CD14-positive monocyte (primary cell): ENCODE data around the gene FCHO1. TPM values are rescaled to one million over a fixed set of nuclear protein-coding genes. Genes with fewer than 3 reads are reported as not detected.
A peak's percentile ranks its signal among the peaks of the same experiment; 100 is the strongest.

ENCODE experiments used
- DNase-seq, 3 donors: peaks; one replicate each; pipeline ENCODE4 v3.0.0-alpha.2; 2011 to 2022
- H2AFZ ChIP-seq: 2 replicates; pipeline ENCODE4 v1.6.0; 2012; ENCODE audit warnings: mild to moderate bottlenecking, low read depth, low read length, inconsistent platforms; ENCODE audit not compliant: insufficient read depth, poor library complexity, severe bottlenecking
- H3K27ac ChIP-seq, 2 donors: 1 replicate in 1 of 2; 2 replicates in 1 of 2; pipeline ENCODE4 v1.5.1; 2012 to 2013; ENCODE audit warnings: low read length in 2 of 2, control low read depth in 1 of 2, inconsistent platforms in 1 of 2, low read depth in 1 of 2, mild to moderate bottlenecking in 1 of 2
- H3K27me3 ChIP-seq, 2 donors: one replicate each; pipeline versions ENCODE4 v1.6.0 to v1.6.1; 2011 to 2013; ENCODE audit warnings: low read length in 2 of 2; ENCODE audit not compliant: control insufficient read depth in 2 of 2, insufficient read depth in 2 of 2
- H3K36me3 ChIP-seq, 2 donors: replicated peaks in 1 of 2; 1 replicate in 1 of 2; 2 replicates in 1 of 2; pipeline versions ENCODE4 v1.5.1 to v1.6.1; 2012 to 2013; ENCODE audit warnings: low read length in 2 of 2, control low read depth in 1 of 2, inconsistent platforms in 1 of 2, mild to moderate bottlenecking in 1 of 2; ENCODE audit not compliant: insufficient read depth in 2 of 2, control insufficient read depth in 1 of 2
- H3K4me1 ChIP-seq, 2 donors: 1 replicate in 1 of 2; 2 replicates in 1 of 2; pipeline versions ENCODE4 v1.5.1 to v1.6.1; 2012 to 2013; ENCODE audit warnings: low read length in 2 of 2, control low read depth in 1 of 2, inconsistent platforms in 1 of 2, mild to moderate bottlenecking in 1 of 2, moderate library complexity in 1 of 2; ENCODE audit not compliant: insufficient read depth in 2 of 2, control insufficient read depth in 1 of 2
- H3K4me2 ChIP-seq: replicated peaks from 2 replicates; pipeline ENCODE3; 2012; ENCODE audit warnings: low read length, moderate library complexity, mild to moderate bottlenecking; ENCODE audit not compliant: poor library complexity, severe bottlenecking; ENCODE audit errors: extremely low read depth
- H3K4me3 ChIP-seq, 3 experiments: fragments of 200-600 bp in 1 of 3; sonication (generic) in 1 of 3; replicated peaks in 1 of 3; 1 replicate in 2 of 3; 2 replicates in 1 of 3; pipeline ENCODE4 v1.5.1; 2011 to 2013; ENCODE audit warnings: low read length in 3 of 3, mild to moderate bottlenecking in 3 of 3, control low read depth in 2 of 3, low read depth in 2 of 3, inconsistent platforms in 1 of 3, moderate library complexity in 1 of 3
- H3K79me2 ChIP-seq: 2 replicates; pipeline ENCODE4 v1.6.0; 2012; ENCODE audit warnings: mild to moderate bottlenecking, control low read depth, inconsistent platforms, low read length, moderate library complexity; ENCODE audit not compliant: insufficient read depth
- H3K9ac ChIP-seq: 2 replicates; pipeline ENCODE4 v1.6.0; 2017; ENCODE audit warnings: low read length, mild to moderate bottlenecking; ENCODE audit not compliant: insufficient read depth, poor library complexity, severe bottlenecking
- H3K9me3 ChIP-seq, 2 donors: replicated peaks in 1 of 2; 1 replicate in 1 of 2; 2 replicates in 1 of 2; pipeline versions ENCODE4 v1.5.1 to v1.6.1; 2012 to 2013; ENCODE audit warnings: low read length in 2 of 2, control low read depth in 1 of 2; ENCODE audit not compliant: control insufficient read depth in 1 of 2, insufficient read depth in 1 of 2
- H4K20me1 ChIP-seq: 2 replicates; pipeline ENCODE4 v1.6.0; 2012; ENCODE audit warnings: mild to moderate bottlenecking, low read length, control low read depth, moderate library complexity; ENCODE audit not compliant: insufficient read depth
- H3K27ac Mint-ChIP-seq, 7 donors: one replicate each; pipeline ENCODE4 v1.8.0; 2020; ENCODE audit warnings: mild to moderate bottlenecking in 7 of 7, mixed read lengths in 7 of 7, moderate library complexity in 6 of 7, inconsistent platforms in 2 of 7
- H3K27me3 Mint-ChIP-seq, 3 donors: one replicate each; pipeline ENCODE4 v1.8.0; 2021 to 2022; ENCODE audit warnings: low read depth in 3 of 3, mild to moderate bottlenecking in 3 of 3, mixed read lengths in 3 of 3, moderate library complexity in 3 of 3, inconsistent platforms in 1 of 3
- H3K36me3 Mint-ChIP-seq, 2 donors: one replicate each; pipeline ENCODE4 v1.8.0; 2020; ENCODE audit warnings: mixed read lengths in 2 of 2, inconsistent platforms in 1 of 2, mild to moderate bottlenecking in 1 of 2
- H3K4me1 Mint-ChIP-seq: one replicate; pipeline ENCODE4 v1.8.0; 2020; ENCODE audit warnings: mild to moderate bottlenecking, mixed read lengths
- H3K4me3 Mint-ChIP-seq, 2 donors: one replicate each; pipeline ENCODE4 v1.8.0; 2020; ENCODE audit warnings: mild to moderate bottlenecking in 2 of 2, mixed read lengths in 2 of 2, moderate library complexity in 1 of 2
- H3K9me3 Mint-ChIP-seq, 7 donors: one replicate each; pipeline ENCODE4 v1.8.0; 2020 to 2022; ENCODE audit warnings: mixed read lengths in 7 of 7, mild to moderate bottlenecking in 6 of 7, moderate library complexity in 6 of 7, inconsistent platforms in 2 of 7
- WGBS: methylation state at CpG from one replicate; pipeline ENCODE4 v1.1.5; 2013; ENCODE audit warnings: missing lambda C conversion rate; ENCODE audit not compliant: insufficient coverage; 5-methylcytosine and 5-hydroxymethylcytosine counted together
- intact Hi-C, 2 donors: fragments of 100-400 bp; cut with micrococcal nuclease; formaldehyde crosslinking; loops; one replicate each; pipeline versions ENCODE4 v1.15.0 to v1.15.1; 2023
- polyA plus RNA-seq, 3 donors: library from polyadenylated mRNA; depleted of rRNA in 1 of 3; unstranded in 2 of 3; stranded (reverse) in 1 of 3; fragments of 300-500 nt in 2 of 3; fragments of >200 nt in 1 of 3; fragmentation: Illumina TruSeq in 2 of 3; gene quantifications; 1 replicate in 2 of 3; 2 replicates in 1 of 3; pipeline ENCODE4 v1.2.3, GENCODE V29; 2012 to 2021
- TF ChIP-seq, protein P1 (sequence below): fragments of 200-600 bp; IDR thresholded peaks from one replicate; pipeline ENCODE4 v1.8.0; 2022; ENCODE audit warnings: antibody characterized with exemption, mild to moderate bottlenecking

Gene FCHO1
- polyA plus RNA-seq, 3 donors = 11.4 to 32.0 (median 13.4) TPM

DNA sequence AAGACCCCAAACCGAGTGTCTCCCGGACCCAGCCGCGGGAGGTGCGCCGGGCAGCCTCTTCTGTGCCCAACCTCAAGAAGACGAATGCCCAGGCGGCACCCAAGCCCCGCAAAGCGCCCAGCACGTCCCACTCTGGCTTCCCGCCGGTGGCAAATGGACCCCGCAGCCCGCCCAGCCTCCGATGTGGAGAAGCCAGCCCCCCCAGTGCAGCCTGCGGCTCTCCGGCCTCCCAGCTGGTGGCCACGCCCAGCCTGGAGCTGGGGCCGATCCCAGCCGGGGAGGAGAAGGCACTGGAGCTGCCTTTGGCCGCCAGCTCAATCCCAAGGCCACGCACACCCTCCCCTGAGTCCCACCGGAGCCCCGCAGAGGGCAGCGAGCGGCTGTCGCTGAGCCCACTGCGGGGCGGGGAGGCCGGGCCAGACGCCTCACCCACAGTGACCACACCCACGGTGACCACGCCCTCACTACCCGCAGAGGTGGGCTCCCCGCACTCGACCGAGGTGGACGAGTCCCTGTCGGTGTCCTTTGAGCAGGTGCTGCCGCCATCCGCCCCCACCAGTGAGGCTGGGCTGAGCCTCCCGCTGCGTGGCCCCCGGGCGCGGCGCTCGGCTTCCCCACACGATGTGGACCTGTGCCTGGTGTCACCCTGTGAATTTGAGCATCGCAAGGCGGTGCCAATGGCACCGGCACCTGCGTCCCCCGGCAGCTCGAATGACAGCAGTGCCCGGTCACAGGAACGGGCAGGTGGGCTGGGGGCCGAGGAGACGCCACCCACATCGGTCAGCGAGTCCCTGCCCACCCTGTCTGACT, 24.1 kb upstream of the FCHO1 start:
- Mint-ChIP-seq H3K9me3 (peaks cover 0 to 5% (median 0%) of the 10 kb centered on the region in 7 donors), H3K27me3 (no peaks in the 10 kb centered on the region), H3K4me1 (peaks cover 24% of the 10 kb centered on the region), H3K36me3 (peaks cover 58 to 89% of the 10 kb centered on the region in 2 donors), H3K4me3 (no peak overlapping the region), H3K27ac (no peak overlapping the region)
- no peak overlapping the region for H3K27ac ChIP-seq
- H4K20me1 ChIP-seq = peaks cover 99% of the 10 kb centered on the region
- H3K4me2 ChIP-seq = no peak overlapping the region
- no peak overlapping the region for H2AFZ ChIP-seq
- H3K9ac ChIP-seq = no peak overlapping the region
- TF ChIP-seq, protein P1, sequence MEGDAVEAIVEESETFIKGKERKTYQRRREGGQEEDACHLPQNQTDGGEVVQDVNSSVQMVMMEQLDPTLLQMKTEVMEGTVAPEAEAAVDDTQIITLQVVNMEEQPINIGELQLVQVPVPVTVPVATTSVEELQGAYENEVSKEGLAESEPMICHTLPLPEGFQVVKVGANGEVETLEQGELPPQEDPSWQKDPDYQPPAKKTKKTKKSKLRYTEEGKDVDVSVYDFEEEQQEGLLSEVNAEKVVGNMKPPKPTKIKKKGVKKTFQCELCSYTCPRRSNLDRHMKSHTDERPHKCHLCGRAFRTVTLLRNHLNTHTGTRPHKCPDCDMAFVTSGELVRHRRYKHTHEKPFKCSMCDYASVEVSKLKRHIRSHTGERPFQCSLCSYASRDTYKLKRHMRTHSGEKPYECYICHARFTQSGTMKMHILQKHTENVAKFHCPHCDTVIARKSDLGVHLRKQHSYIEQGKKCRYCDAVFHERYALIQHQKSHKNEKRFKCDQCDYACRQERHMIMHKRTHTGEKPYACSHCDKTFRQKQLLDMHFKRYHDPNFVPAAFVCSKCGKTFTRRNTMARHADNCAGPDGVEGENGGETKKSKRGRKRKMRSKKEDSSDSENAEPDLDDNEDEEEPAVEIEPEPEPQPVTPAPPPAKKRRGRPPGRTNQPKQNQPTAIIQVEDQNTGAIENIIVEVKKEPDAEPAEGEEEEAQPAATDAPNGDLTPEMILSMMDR = no peak
- no peak for DNase-seq
- no peaks in the 10 kb centered on the region for H3K9me3 ChIP-seq
- H3K36me3 ChIP-seq = peaks cover 76 to 96% of the 10 kb centered on the region in 2 donors
- peaks cover 96% of the 10 kb centered on the region for H3K79me2 ChIP-seq
- H3K27me3 ChIP-seq = no peaks in the 10 kb centered on the region
- no peak overlapping the region for H3K4me3 ChIP-seq
- intact Hi-C loops = no loop called here
- WGBS = 97% methylated on average over 62 of the region's 62 CpGs
- H3K4me1 ChIP-seq = peaks cover 3 to 13% of the 10 kb centered on the region in 2 donors

DNA sequence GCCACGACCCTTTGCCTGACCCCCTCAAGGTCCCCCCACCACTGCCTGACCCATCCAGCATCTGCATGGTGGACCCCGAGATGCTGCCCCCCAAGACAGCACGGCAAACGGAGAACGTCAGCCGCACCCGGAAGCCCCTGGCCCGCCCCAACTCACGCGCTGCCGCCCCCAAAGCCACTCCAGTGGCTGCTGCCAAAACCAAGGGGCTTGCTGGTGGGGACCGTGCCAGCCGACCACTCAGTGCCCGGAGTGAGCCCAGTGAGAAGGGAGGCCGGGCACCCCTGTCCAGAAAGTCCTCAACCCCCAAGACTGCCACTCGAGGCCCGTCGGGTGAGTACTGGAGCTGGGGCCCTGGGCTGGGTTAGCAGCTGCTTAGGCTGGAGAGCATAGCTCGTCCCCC, 23.4 kb upstream of the FCHO1 start:
- Mint-ChIP-seq H3K4me3 (no peak overlapping the region), H3K36me3 (peaks cover 64 to 96% of the 10 kb centered on the region in 2 donors), H3K9me3 (peaks cover 0 to 5% (median 0%) of the 10 kb centered on the region in 7 donors), H3K27me3 (no peaks in the 10 kb centered on the region), H3K4me1 (peaks cover 18% of the 10 kb centered on the region), H3K27ac (no peak overlapping the region)
- H3K79me2 ChIP-seq = peaks cover 96% of the 10 kb centered on the region
- intact Hi-C loops = no loop called here
- no peaks in the 10 kb centered on the region for H3K27me3 ChIP-seq
- H3K9me3 ChIP-seq = no peaks in the 10 kb centered on the region
- no peak overlapping the region for H3K9ac ChIP-seq
- TF ChIP-seq, protein P1 = no peak
- peaks cover 79 to 98% of the 10 kb centered on the region in 2 donors for H3K36me3 ChIP-seq
- H3K27ac ChIP-seq = peak overlapping the region in 1 of 2 donors; percentile 31
- H3K4me2 ChIP-seq = no peak overlapping the region
- no peak overlapping the region for H2AFZ ChIP-seq
- peaks cover 99% of the 10 kb centered on the region for H4K20me1 ChIP-seq
- H3K4me1 ChIP-seq = peaks cover 0 to 6% of the 10 kb centered on the region in 2 donors
- no peak for DNase-seq
- no peak overlapping the region for H3K4me3 ChIP-seq
- 99% methylated on average over 18 of the region's 19 CpGs for WGBS
